ENCODE measurements around the gene ADAMTSL1. TPM values are rescaled to one million over a fixed set of nuclear protein-coding genes. Genes with fewer than 3 reads are reported as not detected.

ADAMTSL1 gene
- total and polyA plus RNA-seq, 5 experiments from 2014 or later, result not detected

GRCh38 chr9:18759827-18760226, 285.9 kb downstream of the ADAMTSL1 start:
- ATAC-seq (no peak), DNase-seq (no peak)
- Mint-ChIP-seq H3K27me3 (peaks cover 0 to 19% (median 0%) of the 10 kb centered on the region in 5 donors), H3K27ac (peak overlapping the region in 1 of 10 donors; percentile 6), H3K4me1 (no peaks in the 10 kb centered on the region), H3K4me3 (no peak overlapping the region), H3K36me3 (no peaks in the 10 kb centered on the region), H3K9me3 (no peaks in the 10 kb centered on the region)
- POLR2A ChIA-PET, result no interaction called here

- no peaks in the 10 kb centered on the region for H3K9me3 Mint-ChIP-seq
- H3K36me3 Mint-ChIP-seq, result no peaks in the 10 kb centered on the region
- POLR2A ChIA-PET, result no interaction called here
- no peaks in the 10 kb centered on the region for H3K4me1 Mint-ChIP-seq
- DNase-seq (no peak), ATAC-seq (no peak)
- H3K4me3 Mint-ChIP-seq, result no peak overlapping the region
- peaks cover 7 to 31% (median 9%) of the 10 kb centered on the region in 5 donors for H3K27me3 Mint-ChIP-seq
- H3K27ac Mint-ChIP-seq, result no peak overlapping the region
Observed at GRCh38 chr9:18761742-18762300, 287.9 kb downstream of the ADAMTSL1 start.

- no peaks in the 10 kb centered on the region for H3K9me3 Mint-ChIP-seq
- H3K4me3 Mint-ChIP-seq, result no peak overlapping the region
- peaks cover 9 to 38% (median 16%) of the 10 kb centered on the region in 5 donors for H3K27me3 Mint-ChIP-seq
- DNase-seq (no peak), ATAC-seq (no peak)
- no peak overlapping the region for H3K27ac Mint-ChIP-seq
- H3K36me3 Mint-ChIP-seq, result no peaks in the 10 kb centered on the region
- POLR2A ChIA-PET, result interaction anchor here (0.6 kb wide), 1 partner anchor 242 kb away, joined by 3 read pairs; no protein-coding TSS in a partner anchor
- no peaks in the 10 kb centered on the region for H3K4me1 Mint-ChIP-seq
Observed at GRCh38 chr9:18766989-18767550, 293.1 kb downstream of the ADAMTSL1 start.

- Mint-ChIP-seq H3K36me3 (no peaks in the 10 kb centered on the region), H3K27me3 (peaks cover 10 to 38% (median 16%) of the 10 kb centered on the region in 5 donors), H3K4me3 (no peak overlapping the region), H3K27ac (no peak overlapping the region), H3K9me3 (no peaks in the 10 kb centered on the region), H3K4me1 (no peaks in the 10 kb centered on the region)
- POLR2A ChIA-PET, result no interaction called here
- ATAC-seq (no peak), DNase-seq (no peak)
Observed at GRCh38 chr9:18768951-18769622, 295.1 kb downstream of the ADAMTSL1 start.

- Mint-ChIP-seq H3K4me3 (no peak overlapping the region), H3K9me3 (no peaks in the 10 kb centered on the region), H3K4me1 (no peaks in the 10 kb centered on the region), H3K27ac (no peak overlapping the region), H3K27me3 (peaks cover 11 to 37% (median 15%) of the 10 kb centered on the region in 5 donors), H3K36me3 (no peaks in the 10 kb centered on the region)
- ATAC-seq (no peak), DNase-seq (no peak)
- POLR2A ChIA-PET, result no interaction called here
Observed at GRCh38 chr9:18770131-18770908, 296.4 kb downstream of the ADAMTSL1 start.

GRCh38 chr9:18771011-18771410, 297.1 kb downstream of the ADAMTSL1 start:
- ATAC-seq (no peak), DNase-seq (no peak)
- H3K9me3 Mint-ChIP-seq, result no peaks in the 10 kb centered on the region
- H3K27ac Mint-ChIP-seq, result no peak overlapping the region
- no peaks in the 10 kb centered on the region for H3K4me1 Mint-ChIP-seq
- H3K36me3 Mint-ChIP-seq, result no peaks in the 10 kb centered on the region
- peaks cover 6 to 31% (median 15%) of the 10 kb centered on the region in 5 donors for H3K27me3 Mint-ChIP-seq
- POLR2A ChIA-PET, result no interaction called here
- H3K4me3 Mint-ChIP-seq, result no peak overlapping the region

GRCh38 chr9:18771763-18772162, 297.8 kb downstream of the ADAMTSL1 start:
- Mint-ChIP-seq H3K4me1 (no peaks in the 10 kb centered on the region), H3K27ac (no peak overlapping the region), H3K27me3 (peaks cover 4 to 30% (median 9%) of the 10 kb centered on the region in 5 donors), H3K36me3 (no peaks in the 10 kb centered on the region), H3K9me3 (no peaks in the 10 kb centered on the region), H3K4me3 (no peak overlapping the region)
- DNase-seq, result no peak
- ATAC-seq, result no peak
- POLR2A ChIA-PET, result no interaction called here

GRCh38 chr9:18775241-18775640, 301.3 kb downstream of the ADAMTSL1 start:
- ATAC-seq, result no peak
- Mint-ChIP-seq H3K27ac (no peak overlapping the region), H3K4me1 (no peaks in the 10 kb centered on the region), H3K9me3 (no peaks in the 10 kb centered on the region), H3K27me3 (peaks cover 0 to 26% (median 7%) of the 10 kb centered on the region in 5 donors), H3K36me3 (no peaks in the 10 kb centered on the region), H3K4me3 (no peak overlapping the region)
- POLR2A ChIA-PET, result no interaction called here
- DNase-seq, result no peak

- Mint-ChIP-seq H3K27ac (no peak overlapping the region), H3K4me1 (no peaks in the 10 kb centered on the region), H3K4me3 (no peak overlapping the region), H3K27me3 (peaks cover 0 to 20% (median 7%) of the 10 kb centered on the region in 5 donors), H3K36me3 (no peaks in the 10 kb centered on the region), H3K9me3 (no peaks in the 10 kb centered on the region)
- POLR2A ChIA-PET, result no interaction called here
- no peak for DNase-seq
- no peak for ATAC-seq
Observed at GRCh38 chr9:18775930-18776329, 302.0 kb downstream of the ADAMTSL1 start.

GRCh38 chr9:18776836-18777820, 303.2 kb downstream of the ADAMTSL1 start:
- H3K27me3 Mint-ChIP-seq, result peaks cover 0 to 10% (median 4%) of the 10 kb centered on the region in 5 donors
- H3K27ac Mint-ChIP-seq, result no peak overlapping the region
- no peaks in the 10 kb centered on the region for H3K36me3 Mint-ChIP-seq
- no peak overlapping the region for H3K4me3 Mint-ChIP-seq
- no peak for ATAC-seq
- no peaks in the 10 kb centered on the region for H3K9me3 Mint-ChIP-seq
- no peak for DNase-seq
- no peaks in the 10 kb centered on the region for H3K4me1 Mint-ChIP-seq
- POLR2A ChIA-PET, result no interaction called here

- ATAC-seq, result no peak
- H3K4me3 Mint-ChIP-seq, result no peak overlapping the region
- H3K4me1 Mint-ChIP-seq, result no peaks in the 10 kb centered on the region
- no peak overlapping the region for H3K27ac Mint-ChIP-seq
- H3K9me3 Mint-ChIP-seq, result no peaks in the 10 kb centered on the region
- DNase-seq, result no peak
- peaks cover 2 to 16% (median 7%) of the 10 kb centered on the region in 5 donors for H3K27me3 Mint-ChIP-seq
- no peaks in the 10 kb centered on the region for H3K36me3 Mint-ChIP-seq
- POLR2A ChIA-PET, result no interaction called here
Observed at GRCh38 chr9:18778147-18778546, 304.2 kb downstream of the ADAMTSL1 start.

- H3K4me3 Mint-ChIP-seq, result no peak overlapping the region
- no peaks in the 10 kb centered on the region for H3K9me3 Mint-ChIP-seq
- ATAC-seq (no peak), DNase-seq (no peak)
- H3K27me3 Mint-ChIP-seq, result peaks cover 2 to 16% (median 7%) of the 10 kb centered on the region in 5 donors
- POLR2A ChIA-PET, result no interaction called here
- H3K4me1 Mint-ChIP-seq, result no peaks in the 10 kb centered on the region
- H3K27ac Mint-ChIP-seq, result no peak overlapping the region
- H3K36me3 Mint-ChIP-seq, result no peaks in the 10 kb centered on the region
Observed at GRCh38 chr9:18778846-18779245, 304.9 kb downstream of the ADAMTSL1 start.

All from naive thymus-derived CD8-positive, alpha-beta T cell (primary cell).